VCaP (cell line): ENCODE results near the gene ZNF705A.
"Not testable (repeated sequence)": the region's sequence is repeated elsewhere in the genome, so short reads cannot be mapped to it uniquely, and the experiment has no call there.

Experiments
- H3K27ac ChIP-seq: fragments of 450-650 bp; 2 replicates; pipeline ENCODE4 v1.5.1; 2017
- TF ChIP-seq, protein P1 (sequence below): fragments of 450-650 bp; conservative IDR thresholded peaks from 2 replicates; pipeline ENCODE4 v1.5.1; 2017; ENCODE audit warnings: mild to moderate bottlenecking, moderate library complexity

Gene ZNF705A

DNA sequence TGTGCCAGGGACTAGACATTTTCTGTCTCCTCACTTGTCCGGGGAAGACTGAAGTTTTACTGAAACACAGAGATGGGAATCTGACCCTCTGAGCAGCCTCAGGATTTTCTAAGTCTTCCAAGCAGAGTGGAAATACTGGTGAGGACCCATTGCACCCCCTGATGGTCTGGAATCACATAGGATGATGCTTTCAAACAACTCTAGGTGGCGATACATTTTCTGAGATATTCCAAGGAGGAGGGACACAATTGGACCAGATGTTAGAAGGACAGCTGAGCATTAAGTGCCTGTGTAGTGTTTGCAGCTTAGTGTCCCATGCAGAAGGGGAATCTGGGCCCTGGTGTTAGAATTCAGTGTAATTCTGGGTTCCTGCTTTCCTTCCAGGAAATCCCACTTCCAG lies 31.3 kb downstream of the ZNF705A start:
- not testable (repeated sequence) for H3K27ac ChIP-seq

DNA sequence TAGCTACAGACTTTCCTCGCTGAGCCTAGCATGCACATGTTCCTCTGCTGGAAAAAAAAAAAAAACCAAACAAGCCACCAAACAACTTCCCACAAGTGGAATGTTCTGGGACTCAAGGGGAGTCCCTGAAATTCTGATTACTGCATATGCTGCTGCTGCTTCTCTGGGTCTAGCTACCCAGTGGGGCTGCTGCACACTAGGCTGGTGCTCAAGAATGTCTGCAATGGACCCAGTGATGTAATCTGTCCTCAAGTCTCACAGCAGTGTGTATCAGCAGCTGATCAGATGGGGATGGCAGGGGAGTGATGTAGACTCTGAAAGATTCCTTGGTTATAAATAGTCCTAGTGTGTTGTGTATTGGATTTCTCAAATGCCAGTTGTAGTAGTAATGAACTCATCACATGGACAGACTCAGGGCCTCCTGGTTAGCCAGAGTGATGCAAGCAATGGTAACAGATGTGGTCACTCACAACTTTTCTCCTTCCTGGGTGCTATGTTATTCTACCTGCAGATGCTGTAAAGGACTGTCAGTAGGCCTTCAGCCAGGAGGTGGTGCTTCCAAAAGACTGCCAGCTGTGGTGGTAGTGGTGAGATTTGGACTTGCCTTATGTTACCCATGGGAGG lies 41.0 kb downstream of the ZNF705A start:
- H3K27ac ChIP-seq, result not testable (repeated sequence)

DNA sequence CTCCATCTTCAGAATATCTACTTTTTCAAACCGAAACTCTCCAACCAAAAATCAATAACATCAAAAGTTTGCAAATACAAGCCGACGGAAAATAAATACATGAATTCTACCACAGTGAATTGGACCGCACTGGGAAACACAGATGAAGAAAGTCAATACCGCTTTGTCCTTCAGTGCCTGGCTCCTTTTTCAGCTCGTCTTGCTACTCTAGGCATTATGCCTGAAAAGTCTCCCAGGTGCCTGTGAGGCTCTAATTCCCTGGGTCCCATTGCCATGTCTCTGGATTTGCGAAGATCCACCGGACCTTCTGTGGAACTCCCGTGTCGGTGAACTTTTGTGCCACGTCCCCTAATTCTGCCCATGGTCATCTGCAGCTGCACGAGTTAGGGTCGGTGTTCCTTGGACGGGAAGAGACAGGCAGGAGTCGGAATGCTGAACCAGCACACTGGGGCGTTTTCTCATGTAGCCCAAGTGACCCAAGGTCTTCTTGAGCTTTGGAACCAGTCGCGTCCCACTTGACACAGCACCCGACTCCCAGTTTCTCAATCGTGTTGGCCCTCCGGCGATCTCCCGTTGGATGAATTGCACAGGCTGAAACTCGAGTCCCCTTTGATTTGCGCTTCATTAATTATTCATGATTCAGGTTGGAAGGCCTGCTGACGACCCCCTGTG lies 62.0 kb downstream of the ZNF705A start:
- not testable (repeated sequence) for H3K27ac ChIP-seq

DNA sequence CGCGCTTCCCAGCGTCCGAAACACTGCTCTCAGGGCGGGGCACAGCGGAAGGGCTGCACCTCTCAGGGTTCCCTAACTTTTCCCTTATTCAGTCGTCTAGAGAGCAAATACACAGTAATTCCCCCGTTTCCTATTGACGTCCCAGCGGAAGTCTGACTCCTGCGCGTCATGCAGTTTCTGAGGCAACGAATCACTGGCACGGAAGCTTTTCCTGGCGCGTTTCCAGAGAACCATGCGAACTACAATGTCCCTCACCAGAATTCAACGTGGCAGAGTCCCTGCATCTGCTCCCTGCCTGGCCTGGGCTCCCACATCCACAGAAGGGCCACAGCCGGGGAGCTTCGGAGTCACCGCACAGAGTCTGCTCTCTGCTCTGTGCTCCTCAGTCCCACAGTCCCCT lies 64.6 kb downstream of the ZNF705A start:
- H3K27ac ChIP-seq, result not testable (repeated sequence)

DNA sequence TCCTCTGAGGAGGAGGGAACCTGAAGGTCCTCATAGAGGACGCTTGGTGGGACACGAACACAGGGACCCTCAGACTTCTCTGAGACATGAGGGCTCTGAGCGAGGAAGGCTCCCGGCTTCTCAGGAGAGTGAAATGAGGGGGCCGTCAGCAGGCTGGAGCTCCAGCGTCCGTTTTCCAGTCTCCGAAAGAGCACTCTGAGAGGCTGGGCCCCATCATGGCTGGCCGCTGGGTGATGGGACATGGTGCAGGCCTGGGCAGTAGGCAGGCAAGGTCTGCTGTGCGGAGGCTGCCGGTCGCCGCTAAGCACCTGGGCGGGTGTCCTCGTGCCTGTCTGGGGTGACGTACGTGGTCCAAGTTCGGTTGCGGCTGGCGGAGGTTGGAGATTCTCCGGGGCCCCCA lies 65.0 kb downstream of the ZNF705A start:
- H3K27ac ChIP-seq, result not testable (repeated sequence)

DNA sequence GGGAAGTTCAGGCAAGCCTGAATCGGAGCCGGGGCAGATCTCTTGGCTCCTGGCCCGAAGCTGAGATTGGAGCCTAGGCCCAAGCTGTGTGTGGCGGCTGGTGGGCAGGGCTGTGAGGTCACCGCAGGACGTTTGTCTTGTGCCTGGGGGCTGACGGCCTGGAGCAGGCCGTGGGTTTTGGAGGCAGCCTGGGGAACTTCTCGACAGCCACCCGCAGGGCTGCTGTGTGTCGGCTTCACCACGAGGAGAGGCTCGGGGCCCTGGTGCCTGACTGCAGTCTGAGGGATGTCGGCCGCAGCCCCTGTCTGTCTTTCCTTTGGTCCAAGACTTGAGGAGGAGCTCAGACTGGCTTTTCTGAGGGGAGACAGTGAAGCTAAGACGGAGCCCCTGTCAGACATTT lies 65.5 kb downstream of the ZNF705A start:
- H3K27ac ChIP-seq, result not testable (repeated sequence)

DNA sequence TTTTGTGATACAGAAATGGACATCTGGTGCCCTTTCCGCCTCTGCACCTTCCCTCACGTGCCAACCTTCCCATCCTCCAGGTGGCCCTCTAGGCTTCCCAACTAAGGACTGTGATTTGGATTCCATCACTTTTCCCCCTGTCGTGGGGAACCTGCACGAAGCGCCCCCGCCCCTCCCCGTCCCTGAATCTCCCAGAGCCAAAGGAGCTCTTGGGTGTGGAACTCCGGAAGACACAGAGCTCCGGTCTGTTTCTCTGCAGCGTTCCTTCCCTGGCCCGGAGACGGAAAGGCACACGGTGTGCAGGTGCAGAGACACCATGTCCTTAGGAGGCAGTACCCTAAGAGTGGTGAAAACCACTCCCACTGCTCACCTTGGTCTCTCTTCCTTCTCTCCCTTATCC lies 66.8 kb downstream of the ZNF705A start:
- H3K27ac ChIP-seq, result not testable (repeated sequence)

DNA sequence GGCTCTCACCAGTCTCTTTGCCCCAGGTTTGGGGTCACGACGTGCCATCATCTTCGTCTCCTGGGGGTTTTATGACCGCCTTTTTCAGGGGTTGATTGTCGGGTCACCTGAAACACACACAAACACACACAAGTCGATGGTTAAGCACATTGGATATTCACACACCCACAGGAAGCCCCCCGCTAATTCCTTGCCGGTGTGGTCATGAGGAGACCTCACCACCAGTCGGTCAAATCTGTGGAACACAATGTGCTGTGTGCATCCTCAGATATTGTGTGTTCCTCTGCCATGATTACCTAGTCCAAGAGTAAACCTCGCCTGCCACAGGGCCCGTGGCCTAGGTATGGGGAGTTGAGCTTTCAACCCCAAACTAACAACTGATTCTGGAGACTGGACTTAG lies 68.0 kb downstream of the ZNF705A start:
- H3K27ac ChIP-seq, result not testable (repeated sequence)

DNA sequence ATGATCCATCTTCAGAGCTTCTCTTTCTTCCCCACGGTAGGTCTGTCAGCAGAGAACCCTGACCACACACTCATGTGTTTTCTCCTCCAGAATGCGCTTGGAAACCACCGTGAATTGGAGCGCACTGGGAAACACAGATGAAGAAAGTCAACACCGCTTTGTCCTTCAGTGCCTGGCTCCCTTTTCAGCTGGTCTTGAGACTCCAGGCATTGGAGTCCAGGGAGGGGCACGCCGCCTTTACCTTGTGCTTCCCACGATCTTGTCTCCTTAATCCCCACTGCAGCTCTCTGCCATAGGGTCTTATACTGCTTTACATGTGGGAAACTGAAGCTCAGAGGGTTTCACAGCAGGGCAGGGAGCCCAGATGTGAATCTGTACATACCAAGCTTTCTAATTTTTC lies 69.5 kb downstream of the ZNF705A start:
- TF ChIP-seq, protein P1, sequence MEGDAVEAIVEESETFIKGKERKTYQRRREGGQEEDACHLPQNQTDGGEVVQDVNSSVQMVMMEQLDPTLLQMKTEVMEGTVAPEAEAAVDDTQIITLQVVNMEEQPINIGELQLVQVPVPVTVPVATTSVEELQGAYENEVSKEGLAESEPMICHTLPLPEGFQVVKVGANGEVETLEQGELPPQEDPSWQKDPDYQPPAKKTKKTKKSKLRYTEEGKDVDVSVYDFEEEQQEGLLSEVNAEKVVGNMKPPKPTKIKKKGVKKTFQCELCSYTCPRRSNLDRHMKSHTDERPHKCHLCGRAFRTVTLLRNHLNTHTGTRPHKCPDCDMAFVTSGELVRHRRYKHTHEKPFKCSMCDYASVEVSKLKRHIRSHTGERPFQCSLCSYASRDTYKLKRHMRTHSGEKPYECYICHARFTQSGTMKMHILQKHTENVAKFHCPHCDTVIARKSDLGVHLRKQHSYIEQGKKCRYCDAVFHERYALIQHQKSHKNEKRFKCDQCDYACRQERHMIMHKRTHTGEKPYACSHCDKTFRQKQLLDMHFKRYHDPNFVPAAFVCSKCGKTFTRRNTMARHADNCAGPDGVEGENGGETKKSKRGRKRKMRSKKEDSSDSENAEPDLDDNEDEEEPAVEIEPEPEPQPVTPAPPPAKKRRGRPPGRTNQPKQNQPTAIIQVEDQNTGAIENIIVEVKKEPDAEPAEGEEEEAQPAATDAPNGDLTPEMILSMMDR, result no peak
- H3K27ac ChIP-seq, result no peak overlapping the region

DNA sequence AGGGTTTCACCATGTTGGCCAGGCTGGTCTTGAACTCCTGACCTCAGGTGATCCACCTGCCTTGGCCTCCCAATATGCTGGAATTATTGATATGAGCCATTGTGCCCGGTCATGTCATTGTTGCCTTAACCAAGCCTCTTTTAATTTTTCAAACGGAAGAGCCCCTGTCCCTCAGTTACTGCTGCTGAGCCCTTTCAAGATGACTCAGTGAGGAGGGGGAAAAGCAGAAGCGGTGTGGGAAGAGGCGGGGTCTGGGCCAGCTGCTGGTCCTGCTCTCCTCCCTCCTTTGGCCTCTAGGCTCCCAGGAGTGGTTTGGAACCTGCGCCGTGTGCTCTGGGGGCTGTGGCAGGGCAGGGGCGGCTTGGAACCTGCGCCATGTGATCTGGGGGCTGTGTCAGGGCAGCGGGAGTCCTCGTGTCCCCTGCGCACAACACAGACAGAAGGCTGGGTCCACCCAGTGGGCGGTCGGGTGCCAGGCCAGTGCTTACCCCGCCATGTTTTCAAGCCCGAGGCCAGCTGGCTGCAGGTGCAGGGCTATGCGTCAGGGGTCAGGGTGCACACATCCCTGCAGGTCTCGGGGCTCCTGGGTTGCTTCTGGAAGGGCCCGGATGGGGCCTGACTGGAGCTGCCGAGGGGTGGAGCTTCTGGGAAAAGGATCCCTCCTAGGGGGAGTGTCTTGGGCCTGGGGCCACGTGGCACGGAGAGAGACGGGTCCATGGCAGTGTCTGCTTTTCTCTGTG lies 70.3 kb downstream of the ZNF705A start, which contains the start of gene FAM90A1:
TSS of gene FAM90A1 (minus strand) at position 627 of the 740 bp plus-strand sequence. CDS start 2,786 bp downstream, outside the sequence.
- not testable (repeated sequence) for H3K27ac ChIP-seq

DNA sequence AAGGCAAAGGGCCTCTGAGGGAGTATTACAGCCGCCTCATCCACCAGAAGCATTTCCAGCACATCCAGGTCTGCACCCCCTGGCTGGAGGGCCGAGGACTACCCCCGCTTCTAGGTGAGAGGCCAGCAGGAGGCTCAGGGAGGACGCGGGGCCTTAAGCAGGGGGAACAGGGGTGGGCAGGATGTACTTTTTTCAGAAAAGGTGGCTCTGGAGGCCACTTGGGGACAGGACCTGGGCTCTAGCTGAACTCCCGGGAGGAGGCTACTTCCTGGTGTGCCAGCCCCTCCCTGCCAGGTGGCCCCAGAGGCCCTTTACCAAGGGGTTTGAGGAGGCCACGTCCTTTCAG lies 70.9 kb downstream of the ZNF705A start:
- not testable (repeated sequence) for H3K27ac ChIP-seq

DNA sequence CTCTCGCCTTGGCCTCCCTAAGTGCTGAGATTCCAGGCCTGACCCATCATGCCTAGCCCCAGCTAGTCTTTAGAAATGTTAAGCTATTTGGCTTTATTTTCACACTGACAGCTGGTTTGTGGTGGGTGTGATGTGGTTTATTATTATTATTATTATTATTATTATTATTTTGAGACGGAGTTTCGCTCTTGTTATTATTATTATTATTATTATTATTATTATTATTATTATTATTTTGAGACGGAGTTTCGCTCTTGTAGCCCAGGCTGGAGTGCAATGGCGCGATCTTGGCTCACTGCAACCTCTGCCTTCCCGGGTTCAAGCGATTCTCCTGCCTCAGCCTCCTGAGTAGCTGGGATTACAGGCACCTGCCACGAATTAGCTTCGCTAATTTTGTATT lies 71.8 kb downstream of the ZNF705A start:
- not testable (repeated sequence) for H3K27ac ChIP-seq

DNA sequence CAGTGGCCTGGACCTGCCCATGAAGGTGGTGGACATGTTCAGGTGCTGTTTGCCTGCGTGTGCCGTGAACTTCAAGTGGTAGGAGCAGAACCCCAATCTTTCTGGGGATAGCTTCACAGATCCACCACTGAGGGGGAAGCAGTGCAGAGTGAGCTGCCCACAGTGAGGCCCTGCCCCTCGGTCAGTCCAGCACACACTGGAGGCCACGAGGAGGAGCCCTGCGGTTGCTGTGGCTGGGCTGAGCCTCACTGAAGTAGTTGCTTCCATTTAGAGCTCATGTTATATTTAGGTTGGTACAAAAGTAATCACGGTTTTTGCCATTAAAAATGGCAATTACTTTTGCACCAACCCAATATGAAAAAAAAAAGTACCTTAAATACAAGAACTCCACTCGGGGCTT lies 72.7 kb downstream of the ZNF705A start:
- H3K27ac ChIP-seq, result not testable (repeated sequence)
